HEK293 (cell line): ENCODE data around the gene STEAP4.

Source experiments
- CTCF ChIA-PET: fragments of 350-600 bp; formaldehyde crosslinking; extraction: SDS; loops from one replicate; lab custom pipeline; 2021; ENCODE audit warnings: antibody characterized with exemption; lab: Yijun Ruan, JAX
- POLR2A ChIA-PET: fragments of 300-600 bp; formaldehyde crosslinking; extraction: SDS; loops from one replicate; lab custom pipeline; 2020; ENCODE audit warnings: antibody characterized with exemption, inconsistent platforms; lab: Yijun Ruan, JAX
- H3K27ac ChIP-seq: fragments of 200-500 bp; sonication (Bioruptor generic); 2 replicates; pipeline ENCODE4 v1.5.1; 2014; ENCODE audit warnings: low read depth, low read length, control low read depth, inconsistent platforms; ENCODE audit errors: extremely low read depth
- H3K36me3 ChIP-seq, 2 experiments: fragments of 200-500 bp in 1 of 2; sonication (Bioruptor generic) in 1 of 2; 1 replicate in 1 of 2; 2 replicates in 1 of 2; pipeline ENCODE4 v1.5.1; 2014 to 2017; ENCODE audit warnings: inconsistent platforms in 2 of 2, low read length in 2 of 2; ENCODE audit not compliant: control insufficient read depth in 2 of 2, insufficient read depth in 1 of 2
- H3K4me1 ChIP-seq: fragments of 200-500 bp; sonication (Bioruptor generic); 2 replicates; pipeline ENCODE4 v1.5.1; 2014; ENCODE audit warnings: mild to moderate bottlenecking, low read length, inconsistent platforms; ENCODE audit not compliant: control insufficient read depth, insufficient read depth
- H3K4me3 ChIP-seq: 2 replicates; pipeline ENCODE4 v1.5.1; 2011; ENCODE audit warnings: low read depth, mild to moderate bottlenecking, control low read depth, low read length, moderate library complexity
- H3K9me3 ChIP-seq: fragments of 200-500 bp; sonication (Bioruptor generic); 2 replicates; pipeline ENCODE4 v1.5.1; 2014; ENCODE audit warnings: low read depth, low read length, inconsistent platforms; ENCODE audit not compliant: control insufficient read depth, insufficient read depth
- BCL11A ChIP-seq: fragments of 450-650 bp; formaldehyde crosslinking; IDR thresholded peaks from 2 replicates; pipeline ENCODE4 v1.5.1; 2016; ENCODE audit warnings: low read depth, missing biosample characterization, missing genetic modification characterization
- GLI2 ChIP-seq: fragments of 450-650 bp; formaldehyde crosslinking; IDR thresholded peaks from 2 replicates; pipeline ENCODE4; 2017; ENCODE audit warnings: missing biosample characterization, missing genetic modification characterization, low read depth, borderline replicate concordance
- HOXC10 ChIP-seq: sonication (generic); formaldehyde crosslinking; IDR thresholded peaks from 2 replicates; pipeline ENCODE4 v1.8.1; 2023; ENCODE audit warnings: mild to moderate bottlenecking, missing genetic modification reagents
- HOXD13 ChIP-seq: sonication (generic); formaldehyde crosslinking; IDR thresholded peaks from 2 replicates; pipeline ENCODE4 v1.8.0; 2022; ENCODE audit warnings: missing genetic modification reagents, borderline replicate concordance
- SCRT1 ChIP-seq: fragments of 450-650 bp; formaldehyde crosslinking; IDR thresholded peaks from 2 replicates; pipeline ENCODE4 v1.5.1; 2016; ENCODE audit warnings: missing biosample characterization, missing genetic modification characterization, borderline replicate concordance
- TCF7L2 ChIP-seq: IDR thresholded peaks from 2 replicates; pipeline ENCODE4 v1.6.1; 2011; ENCODE audit warnings: low read depth, mild to moderate bottlenecking, inconsistent platforms, low read length, moderate library complexity, borderline replicate concordance
- ZBTB21 ChIP-seq: fragments of 450-650 bp; formaldehyde crosslinking; IDR thresholded peaks from 2 replicates; pipeline ENCODE4 v1.5.1; 2017; ENCODE audit warnings: missing biosample characterization, missing genetic modification characterization
- ZFP41 ChIP-seq: fragments of 450-650 bp; formaldehyde crosslinking; IDR thresholded peaks from 2 replicates; pipeline ENCODE4 v1.5.1; 2016; ENCODE audit warnings: missing biosample characterization, missing genetic modification characterization, borderline replicate concordance
- ZNF114 ChIP-seq: fragments of 450-650 bp; formaldehyde crosslinking; IDR thresholded peaks from 2 replicates; pipeline ENCODE4 v1.5.0; 2017; ENCODE audit warnings: missing biosample characterization, missing genetic modification characterization
- ZNF211 ChIP-seq: fragments of 450-650 bp; formaldehyde crosslinking; IDR thresholded peaks from 2 replicates; pipeline ENCODE4 v1.5.1; 2016; ENCODE audit warnings: low read depth, missing biosample characterization, missing genetic modification characterization
- ZNF221 ChIP-seq: fragments of 450-650 bp; formaldehyde crosslinking; IDR thresholded peaks from 2 replicates; pipeline ENCODE4 v1.5.1; 2017; ENCODE audit warnings: missing biosample characterization, missing genetic modification characterization, borderline replicate concordance
- ZNF239 ChIP-seq: fragments of 450-650 bp; formaldehyde crosslinking; IDR thresholded peaks from 2 replicates; pipeline ENCODE4 v1.5.1; 2016; ENCODE audit warnings: missing biosample characterization, missing genetic modification characterization
- ZNF248 ChIP-seq: fragments of 450-650 bp; formaldehyde crosslinking; IDR thresholded peaks from 2 replicates; pipeline ENCODE4 v1.5.1; 2017; ENCODE audit warnings: missing biosample characterization, missing genetic modification characterization
- ZNF404 ChIP-seq: fragments of 450-650 bp; formaldehyde crosslinking; IDR thresholded peaks from 2 replicates; pipeline ENCODE4 v1.5.1; 2017; ENCODE audit warnings: missing biosample characterization, missing genetic modification characterization
- ZNF426 ChIP-seq: fragments of 450-650 bp; formaldehyde crosslinking; IDR thresholded peaks from 2 replicates; pipeline ENCODE4 v1.5.1; 2017; ENCODE audit warnings: missing biosample characterization, missing genetic modification characterization, mild to moderate bottlenecking, inconsistent platforms, moderate library complexity
- ZNF501 ChIP-seq: fragments of 450-650 bp; formaldehyde crosslinking; IDR thresholded peaks from 2 replicates; pipeline ENCODE4 v1.5.1; 2016; ENCODE audit warnings: missing biosample characterization, missing genetic modification characterization
- ZNF529 ChIP-seq: fragments of 450-650 bp; formaldehyde crosslinking; IDR thresholded peaks from 2 replicates; pipeline ENCODE4 v1.5.1; 2017; ENCODE audit warnings: missing genetic modification characterization, missing biosample characterization; ENCODE audit not compliant: insufficient replicate concordance
- ZNF548 ChIP-seq: fragments of 450-650 bp; formaldehyde crosslinking; IDR thresholded peaks from 2 replicates; pipeline ENCODE4 v1.5.1; 2016; ENCODE audit warnings: missing biosample characterization, missing genetic modification characterization
- ZNF610 ChIP-seq: fragments of 450-650 bp; formaldehyde crosslinking; IDR thresholded peaks from 2 replicates; pipeline ENCODE4 v1.5.1; 2016; ENCODE audit warnings: missing biosample characterization, missing genetic modification characterization, borderline replicate concordance
- ZNF626 ChIP-seq: fragments of 450-650 bp; sonication (Bioruptor Pico); formaldehyde crosslinking; IDR thresholded peaks from 2 replicates; pipeline ENCODE4 v1.5.1; 2018; ENCODE audit warnings: missing biosample characterization, missing genetic modification characterization, inconsistent platforms
- ZNF658 ChIP-seq: fragments of 450-650 bp; formaldehyde crosslinking; IDR thresholded peaks from 2 replicates; pipeline ENCODE4; 2016; ENCODE audit warnings: missing biosample characterization, missing genetic modification characterization
- ZNF747 ChIP-seq: fragments of 450-650 bp; formaldehyde crosslinking; IDR thresholded peaks from 2 replicates; pipeline ENCODE4 v1.5.1; 2016; ENCODE audit warnings: missing biosample characterization, missing genetic modification characterization
- ZNF777 ChIP-seq: fragments of 450-650 bp; formaldehyde crosslinking; IDR thresholded peaks from 2 replicates; pipeline ENCODE4 v1.5.1; 2017; ENCODE audit warnings: missing biosample characterization, missing genetic modification characterization, borderline replicate concordance
- ZSCAN4 ChIP-seq: fragments of 450-650 bp; formaldehyde crosslinking; IDR thresholded peaks from 2 replicates; pipeline ENCODE4 v1.5.1; 2017; ENCODE audit warnings: missing biosample characterization, missing genetic modification characterization
- TF ChIP-seq, protein P1 (sequence below): fragments of 450-650 bp; formaldehyde crosslinking; IDR thresholded peaks from 2 replicates; pipeline ENCODE4 v1.5.1; 2016; ENCODE audit warnings: missing biosample characterization, missing genetic modification characterization
- TF ChIP-seq, protein P2 (sequence below): fragments of 450-650 bp; formaldehyde crosslinking; IDR thresholded peaks from 2 replicates; pipeline ENCODE4 v1.5.1; 2016; ENCODE audit warnings: missing biosample characterization, missing genetic modification characterization

STEAP4 gene

GRCh38 chr7:88291398-88292173 is 15.1 kb downstream of the STEAP4 start:
- TF ChIP-seq, protein P1, sequence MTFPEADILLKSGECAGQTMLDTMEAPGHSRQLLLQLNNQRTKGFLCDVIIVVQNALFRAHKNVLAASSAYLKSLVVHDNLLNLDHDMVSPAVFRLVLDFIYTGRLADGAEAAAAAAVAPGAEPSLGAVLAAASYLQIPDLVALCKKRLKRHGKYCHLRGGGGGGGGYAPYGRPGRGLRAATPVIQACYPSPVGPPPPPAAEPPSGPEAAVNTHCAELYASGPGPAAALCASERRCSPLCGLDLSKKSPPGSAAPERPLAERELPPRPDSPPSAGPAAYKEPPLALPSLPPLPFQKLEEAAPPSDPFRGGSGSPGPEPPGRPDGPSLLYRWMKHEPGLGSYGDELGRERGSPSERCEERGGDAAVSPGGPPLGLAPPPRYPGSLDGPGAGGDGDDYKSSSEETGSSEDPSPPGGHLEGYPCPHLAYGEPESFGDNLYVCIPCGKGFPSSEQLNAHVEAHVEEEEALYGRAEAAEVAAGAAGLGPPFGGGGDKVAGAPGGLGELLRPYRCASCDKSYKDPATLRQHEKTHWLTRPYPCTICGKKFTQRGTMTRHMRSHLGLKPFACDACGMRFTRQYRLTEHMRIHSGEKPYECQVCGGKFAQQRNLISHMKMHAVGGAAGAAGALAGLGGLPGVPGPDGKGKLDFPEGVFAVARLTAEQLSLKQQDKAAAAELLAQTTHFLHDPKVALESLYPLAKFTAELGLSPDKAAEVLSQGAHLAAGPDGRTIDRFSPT (tag by site-specific recombination) = no peak
- TF ChIP-seq ZFP41 (tag by site-specific recombination) (no peak), BCL11A (tag by site-specific recombination) (no peak), ZNF529 (no peak), ZNF626 (tag by site-specific recombination) (no peak), HOXC10 (CRISPR knock-in tag) (no peak), HOXD13 (no peak), SCRT1 (no peak), ZNF239 (tag by site-specific recombination) (no peak), ZNF747 (tag by site-specific recombination) (no peak)

DNA sequence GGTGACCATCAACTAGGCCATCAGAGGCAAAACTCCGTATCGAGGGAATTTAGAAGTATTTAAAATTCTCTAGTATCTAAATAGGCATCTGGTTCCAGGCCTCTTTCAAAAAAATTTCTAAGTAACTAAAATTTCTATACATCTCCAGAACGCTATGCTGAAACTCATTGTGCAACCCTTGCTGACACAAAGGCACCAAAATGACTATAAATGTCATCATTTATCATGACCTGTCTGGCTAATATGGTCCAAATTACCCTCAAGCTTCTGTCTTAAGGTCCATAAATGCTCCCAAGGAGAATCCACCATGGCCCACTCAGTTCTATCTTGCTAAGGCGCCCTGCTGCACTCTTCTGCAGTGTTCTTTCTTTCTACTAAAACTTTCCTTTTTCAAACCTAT is 16.2 kb downstream of the STEAP4 start:
- Histone ChIP-seq H3K27ac (no peak overlapping the region), H3K9me3 (no peaks in the 10 kb centered on the region), H3K36me3 (no peaks in the 10 kb centered on the region), H3K4me3 (no peak overlapping the region), H3K4me1 (no peaks in the 10 kb centered on the region)
- POLR2A ChIA-PET = no interaction called here
- CTCF ChIA-PET = interaction anchor here (0.7 kb wide), 1 partner anchor 7 kb away, joined by 4 read pairs; no protein-coding TSS in a partner anchor
- TF ChIP-seq ZNF211 (tag by site-specific recombination) (no peak), ZNF221 (tag by site-specific recombination) (no peak), ZNF404 (tag by site-specific recombination) (no peak), ZBTB21 (tag by site-specific recombination) (no peak), ZSCAN4 (tag by site-specific recombination) (no peak), ZNF658 (tag by site-specific recombination) (no peak), GLI2 (tag by site-specific recombination) (no peak), ZNF248 (tag by site-specific recombination) (no peak), ZNF777 (tag by site-specific recombination) (no peak), ZNF548 (tag by site-specific recombination) (no peak), ZNF501 (tag by site-specific recombination) (no peak), TCF7L2 (no peak), ZNF114 (tag by site-specific recombination) (no peak), ZNF610 (tag by site-specific recombination) (no peak), ZNF426 (tag by site-specific recombination) (no peak)
- TF ChIP-seq, protein P2, sequence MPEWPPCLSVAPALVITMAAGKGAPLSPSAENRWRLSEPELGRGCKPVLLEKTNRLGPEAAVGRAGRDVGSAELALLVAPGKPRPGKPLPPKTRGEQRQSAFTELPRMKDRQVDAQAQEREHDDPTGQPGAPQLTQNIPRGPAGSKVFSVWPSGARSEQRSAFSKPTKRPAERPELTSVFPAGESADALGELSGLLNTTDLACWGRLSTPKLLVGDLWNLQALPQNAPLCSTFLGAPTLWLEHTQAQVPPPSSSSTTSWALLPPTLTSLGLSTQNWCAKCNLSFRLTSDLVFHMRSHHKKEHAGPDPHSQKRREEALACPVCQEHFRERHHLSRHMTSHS (tag by site-specific recombination) = no peak

More at GRCh38 chr7:88291398-88292173, 15.1 kb downstream of the STEAP4 start:
- H3K4me3 ChIP-seq = no peak overlapping the region
- POLR2A ChIA-PET = no interaction called here
- no peaks in the 10 kb centered on the region for H3K4me1 ChIP-seq
- no peak overlapping the region for H3K27ac ChIP-seq
- H3K9me3 ChIP-seq = no peaks in the 10 kb centered on the region
- CTCF ChIA-PET = interaction anchor here (0.7 kb wide), 1 partner anchor 9 kb away, joined by 4 read pairs; no protein-coding TSS in a partner anchor
- no peaks in the 10 kb centered on the region for H3K36me3 ChIP-seq
